ENCODE data around the gene LIN54. TPM values are rescaled to one million over a fixed set of nuclear protein-coding genes. Genes with fewer than 3 reads are reported as not detected.

Gene LIN54
- total and polyA plus RNA-seq, 9 of the 15 experiments (the other 6 are each of a cell fraction or from before 2014, with no cell fraction given), result 2.2 to 22.5 (median 15.8) TPM

- ChIA-PET CTCF (ENCODE audit: low intra/inter-chr PET ratio) (no interaction called here), POLR2A (no interaction called here)
- no peak overlapping the region for H3K4me2 ChIP-seq (ENCODE audit: insufficient read depth, low read length)
- H3K79me2 ChIP-seq (ENCODE audit: control insufficient read depth, insufficient read depth, low read length), result no peaks in the 10 kb centered on the region
- H2AFZ ChIP-seq (ENCODE audit: low read depth, low read length), result no peak overlapping the region
- H4K20me1 ChIP-seq (replicated peaks; ENCODE audit: control insufficient read depth, insufficient read depth, low read length), result no peaks in the 10 kb centered on the region
- no peak for FAIRE-seq
- TF ChIP-seq ATF2 (CRISPR knock-in tag; IDR thresholded peaks at IDR 0.05) (no peak), ZNF785 (CRISPR knock-in tag; IDR thresholded peaks at IDR 0.05) (no peak), SLC30A9 (CRISPR knock-in tag; IDR thresholded peaks at IDR 0.05) (no peak), BRF1 (IDR thresholded peaks at IDR 0.05; ENCODE audit: borderline replicate concordance, extremely low read depth, insufficient read length) (no peak)
- TF ChIP-seq, protein P1, sequence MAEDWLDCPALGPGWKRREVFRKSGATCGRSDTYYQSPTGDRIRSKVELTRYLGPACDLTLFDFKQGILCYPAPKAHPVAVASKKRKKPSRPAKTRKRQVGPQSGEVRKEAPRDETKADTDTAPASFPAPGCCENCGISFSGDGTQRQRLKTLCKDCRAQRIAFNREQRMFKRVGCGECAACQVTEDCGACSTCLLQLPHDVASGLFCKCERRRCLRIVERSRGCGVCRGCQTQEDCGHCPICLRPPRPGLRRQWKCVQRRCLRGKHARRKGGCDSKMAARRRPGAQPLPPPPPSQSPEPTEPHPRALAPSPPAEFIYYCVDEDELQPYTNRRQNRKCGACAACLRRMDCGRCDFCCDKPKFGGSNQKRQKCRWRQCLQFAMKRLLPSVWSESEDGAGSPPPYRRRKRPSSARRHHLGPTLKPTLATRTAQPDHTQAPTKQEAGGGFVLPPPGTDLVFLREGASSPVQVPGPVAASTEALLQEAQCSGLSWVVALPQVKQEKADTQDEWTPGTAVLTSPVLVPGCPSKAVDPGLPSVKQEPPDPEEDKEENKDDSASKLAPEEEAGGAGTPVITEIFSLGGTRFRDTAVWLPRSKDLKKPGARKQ (CRISPR knock-in tag; IDR thresholded peaks at IDR 0.05), result no peak
- WGBS (ENCODE audit: insufficient coverage, low coverage, missing lambda C conversion rate), result 81% methylated on average over 4 of the region's 4 CpGs
- no peak for DNase-seq (ENCODE audit: extremely low read depth in 1 of 4, low spot score in 3 of 4)
- no peak overlapping the region for H3K9ac ChIP-seq (ENCODE audit: insufficient read depth in 1 of 2, low read depth in 2 of 2, low read length in 2 of 2)
- H3K36me3 ChIP-seq (ENCODE audit: control insufficient read depth, insufficient read depth, low read length), result peaks cover 58% of the 10 kb centered on the region
- H3K9me3 ChIP-seq (replicated peaks; ENCODE audit: control insufficient read depth, insufficient read depth, low read depth, low read length), result no peaks in the 10 kb centered on the region
- no peak overlapping the region for H3K27ac ChIP-seq (ENCODE audit: extremely low read depth, low read depth, low read length)
- H3K27me3 ChIP-seq (ENCODE audit: control insufficient read depth in 2 of 2, insufficient read depth in 2 of 2, low read length in 2 of 2), result no peaks in the 10 kb centered on the region
- BruUV-seq (replicated peaks), result no TSS peak
- no peak overlapping the region for H3K4me3 ChIP-seq
- no peak for ATAC-seq
- in situ Hi-C loops (cut with MboI) (no loop called here), intact Hi-C loops (cut with micrococcal nuclease) (no loop called here)
- H3K9me1 ChIP-seq (ENCODE audit: control insufficient read depth, insufficient read depth, low read length), result no peaks in the 10 kb centered on the region
- H3K4me1 ChIP-seq (replicated peaks in 1 of 2; ENCODE audit: control insufficient read depth in 2 of 2, insufficient read depth in 2 of 2, low read length in 2 of 2), result peaks cover 0 to 6% of the 10 kb centered on the region in 2 experiments; a peak in 2 of 5 replicates
Observed at GRCh38 chr4:82968972-82969371, 41.7 kb downstream of the LIN54 start.
